ENCODE measurements around the gene CSNK1G1. TPM values are rescaled to one million over a fixed set of nuclear protein-coding genes. Genes with fewer than 3 reads are reported as not detected.

The CSNK1G1 gene
- total and polyA plus RNA-seq, 2 donors (not counting 1 experiment from before 2014, with no cell fraction given), result 18.2 to 27.1 TPM

GRCh38 chr15:64133623-64134344 is 222.2 kb downstream of the CSNK1G1 start:
- TF ChIP-seq EZH2 (IDR thresholded peaks at IDR 0.05; ENCODE audit: low read length, missing control alignments), result no peak
- no peak for TF ChIP-seq CTCF (conservative IDR thresholded peaks at IDR 0.05 in 1 of 2, IDR thresholded peaks at IDR 0.05 in 1 of 2; ENCODE audit: low read depth in 1 of 2, low read length in 2 of 2)
- Histone ChIP-seq H3K4me1 (ENCODE audit: control insufficient read depth, extremely low read depth, insufficient read depth, low read length) (no peaks in the 10 kb centered on the region), H3K9me3 (ENCODE audit: control insufficient read depth, insufficient read depth, low read depth, low read length) (no peaks in the 10 kb centered on the region), H3K4me2 (ENCODE audit: extremely low read depth, insufficient read depth, low read length) (no peak overlapping the region), H3K79me2 (ENCODE audit: control insufficient read depth, insufficient read depth, low read length) (no peaks in the 10 kb centered on the region), H3K9ac (ENCODE audit: insufficient read depth, low read length) (no peak overlapping the region), H2AFZ (ENCODE audit: low read length) (no peak overlapping the region), H3K4me3 (replicated peaks in 1 of 4; ENCODE audit: control extremely low read depth in 1 of 4, insufficient read depth in 1 of 4, low read depth in 3 of 4, low read length in 4 of 4) (no peak overlapping the region), H4K20me1 (ENCODE audit: control insufficient read depth, extremely low read depth, insufficient read depth, low read length) (no peaks in the 10 kb centered on the region), H3K27me3 (ENCODE audit: control insufficient read depth, insufficient read depth, low read length) (no peaks in the 10 kb centered on the region), H3K27ac (ENCODE audit: insufficient read depth, low read length) (no peak overlapping the region), H3K36me3 (ENCODE audit: control insufficient read depth, insufficient read depth, low read length) (peaks cover 22% of the 10 kb centered on the region)
- peak in 1 of 2 donors; percentile 9 for DNase-seq (ENCODE audit: low read depth in 2 of 2)

GRCh38 chr15:64132217-64132616 is 223.8 kb downstream of the CSNK1G1 start:
- peaks cover 16% of the 10 kb centered on the region for H3K36me3 ChIP-seq (ENCODE audit: control insufficient read depth, insufficient read depth, low read length)
- no peak overlapping the region for H3K27ac ChIP-seq (ENCODE audit: insufficient read depth, low read length)
- no peaks in the 10 kb centered on the region for H3K9me3 ChIP-seq (ENCODE audit: control insufficient read depth, insufficient read depth, low read depth, low read length)
- TF ChIP-seq CTCF (conservative IDR thresholded peaks at IDR 0.05 in 1 of 2, IDR thresholded peaks at IDR 0.05 in 1 of 2; ENCODE audit: low read depth in 1 of 2, low read length in 2 of 2), result no peak
- no peak for TF ChIP-seq EZH2 (IDR thresholded peaks at IDR 0.05; ENCODE audit: low read length, missing control alignments)
- no peaks in the 10 kb centered on the region for H4K20me1 ChIP-seq (ENCODE audit: control insufficient read depth, extremely low read depth, insufficient read depth, low read length)
- no peaks in the 10 kb centered on the region for H3K27me3 ChIP-seq (ENCODE audit: control insufficient read depth, insufficient read depth, low read length)
- no peaks in the 10 kb centered on the region for H3K4me1 ChIP-seq (ENCODE audit: control insufficient read depth, extremely low read depth, insufficient read depth, low read length)
- no peak overlapping the region for H3K9ac ChIP-seq (ENCODE audit: insufficient read depth, low read length)
- H3K4me2 ChIP-seq (ENCODE audit: extremely low read depth, insufficient read depth, low read length), result no peak overlapping the region
- no peaks in the 10 kb centered on the region for H3K79me2 ChIP-seq (ENCODE audit: control insufficient read depth, insufficient read depth, low read length)
- no peak overlapping the region for H2AFZ ChIP-seq (ENCODE audit: low read length)
- no peak for DNase-seq (ENCODE audit: low read depth in 2 of 2)
- H3K4me3 ChIP-seq (replicated peaks in 1 of 4; ENCODE audit: control extremely low read depth in 1 of 4, insufficient read depth in 1 of 4, low read depth in 3 of 4, low read length in 4 of 4), result no peak overlapping the region

GRCh38 chr15:64131547-64131946 is 224.4 kb downstream of the CSNK1G1 start:
- H2AFZ ChIP-seq (ENCODE audit: low read length), result no peak overlapping the region
- no peak for DNase-seq (ENCODE audit: low read depth in 2 of 2)
- H3K9ac ChIP-seq (ENCODE audit: insufficient read depth, low read length), result no peak overlapping the region
- no peaks in the 10 kb centered on the region for H3K4me1 ChIP-seq (ENCODE audit: control insufficient read depth, extremely low read depth, insufficient read depth, low read length)
- no peaks in the 10 kb centered on the region for H3K79me2 ChIP-seq (ENCODE audit: control insufficient read depth, insufficient read depth, low read length)
- no peak for TF ChIP-seq CTCF (conservative IDR thresholded peaks at IDR 0.05 in 1 of 2, IDR thresholded peaks at IDR 0.05 in 1 of 2; ENCODE audit: low read depth in 1 of 2, low read length in 2 of 2)
- no peak for TF ChIP-seq EZH2 (IDR thresholded peaks at IDR 0.05; ENCODE audit: low read length, missing control alignments)
- H3K9me3 ChIP-seq (ENCODE audit: control insufficient read depth, insufficient read depth, low read depth, low read length), result no peaks in the 10 kb centered on the region
- H4K20me1 ChIP-seq (ENCODE audit: control insufficient read depth, extremely low read depth, insufficient read depth, low read length), result no peaks in the 10 kb centered on the region
- no peaks in the 10 kb centered on the region for H3K27me3 ChIP-seq (ENCODE audit: control insufficient read depth, insufficient read depth, low read length)
- H3K4me3 ChIP-seq (replicated peaks in 1 of 4; ENCODE audit: control extremely low read depth in 1 of 4, insufficient read depth in 1 of 4, low read depth in 3 of 4, low read length in 4 of 4), result no peak overlapping the region
- no peak overlapping the region for H3K4me2 ChIP-seq (ENCODE audit: extremely low read depth, insufficient read depth, low read length)
- H3K27ac ChIP-seq (ENCODE audit: insufficient read depth, low read length), result no peak overlapping the region
- H3K36me3 ChIP-seq (ENCODE audit: control insufficient read depth, insufficient read depth, low read length), result peaks cover 14% of the 10 kb centered on the region
